ENCODE measurements around the gene RIMBP3C. TPM values are rescaled to one million over a fixed set of nuclear protein-coding genes. Genes with fewer than 3 reads are reported as not detected.

Gene RIMBP3C
- total RNA-seq, 1 experiment from 2014 or later, result 0.44 TPM

DNA sequence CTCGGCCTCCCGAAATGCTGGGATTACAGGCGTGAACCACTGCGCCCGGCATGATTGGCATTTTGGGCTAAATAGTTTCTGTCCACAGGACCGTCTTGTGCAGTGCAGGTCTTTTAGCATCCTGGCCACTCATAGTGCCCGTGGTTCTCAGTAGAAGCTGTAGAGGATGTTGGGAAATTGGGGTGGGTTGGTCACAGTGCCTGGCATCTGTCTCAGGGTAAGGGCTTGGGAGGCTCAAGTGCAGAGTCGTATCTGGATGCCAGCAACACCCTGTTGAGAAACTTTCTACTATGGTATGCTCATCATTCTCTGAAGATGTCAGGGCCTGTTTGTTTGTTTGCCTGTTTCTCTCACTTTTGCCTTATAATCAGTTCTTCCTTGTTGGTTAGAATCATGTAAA is 38.1 kb upstream of the RIMBP3C start:
- CTCF ChIA-PET, result interaction anchor here (0.6 kb wide), 1 partner anchor 8 kb away, joined by 3 read pairs; no protein-coding TSS in a partner anchor
- H3K27me3 Mint-ChIP-seq (ENCODE audit: low read depth), result no peaks in the 10 kb centered on the region; the same call in 1 of the 2 replicates
- H3K27ac Mint-ChIP-seq, result peak overlapping the region; percentile 61; the same call in 1 of the 2 replicates

DNA sequence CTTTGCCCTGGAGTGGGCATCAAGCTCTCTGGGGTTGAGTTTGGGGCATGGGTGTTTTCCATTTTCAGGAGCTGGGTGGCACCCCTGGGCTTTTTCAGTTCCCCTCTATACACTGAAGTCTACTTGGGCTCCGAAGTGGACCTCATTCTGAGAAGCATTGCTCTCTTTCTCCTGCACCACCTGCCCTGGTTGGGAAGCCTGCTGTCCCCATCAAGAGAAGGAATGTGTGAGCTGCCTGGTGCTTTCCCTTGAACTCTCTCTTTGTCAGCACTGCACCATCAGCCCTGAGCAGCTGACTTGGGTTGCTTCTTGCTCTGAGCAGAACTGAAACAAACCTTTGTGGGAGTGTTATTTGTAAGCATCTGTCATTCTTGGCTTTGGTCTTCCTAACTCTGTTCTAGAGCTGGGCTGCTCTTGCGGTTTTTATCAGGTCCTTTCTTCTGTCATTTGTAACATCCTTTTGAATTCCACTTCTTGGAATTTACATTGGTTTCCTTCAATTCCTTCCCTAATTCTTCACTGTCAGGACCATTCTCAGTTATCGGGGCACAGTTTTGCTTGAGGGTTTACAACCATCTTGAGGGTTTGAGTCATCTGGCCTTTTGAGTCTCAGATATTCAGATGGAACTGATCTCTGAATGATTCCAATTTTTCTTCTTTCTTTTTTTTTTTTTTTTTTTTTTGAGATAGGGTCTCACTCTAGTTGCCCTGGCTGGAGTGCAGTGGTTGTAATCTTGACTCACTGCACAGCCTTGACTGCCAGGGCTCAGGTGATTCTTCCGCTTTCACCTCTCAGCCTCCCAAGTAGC is 36.7 kb upstream of the RIMBP3C start:
- H3K36me3 Mint-ChIP-seq, result peaks cover 4% of the 10 kb centered on the region; the same call in 1 of the 2 replicates
- H3K9me3 Mint-ChIP-seq, result no peaks in the 10 kb centered on the region
- H3K27me3 Mint-ChIP-seq (ENCODE audit: low read depth), result no peaks in the 10 kb centered on the region; the same call in 1 of the 2 replicates
- peaks cover 20% of the 10 kb centered on the region for H3K4me1 Mint-ChIP-seq
- DNase-seq (ENCODE audit: low spot score) (no peak), ATAC-seq (no peak)
- CTCF ChIA-PET, result interaction anchor here (0.7 kb wide), 1 partner anchor 41 kb away, joined by 4 read pairs; no protein-coding TSS in a partner anchor
- no peak for TF ChIP-seq MXD4 (CRISPR knock-in tag; IDR thresholded peaks at IDR 0.05; ENCODE audit: borderline replicate concordance)
- TF ChIP-seq, protein P1, sequence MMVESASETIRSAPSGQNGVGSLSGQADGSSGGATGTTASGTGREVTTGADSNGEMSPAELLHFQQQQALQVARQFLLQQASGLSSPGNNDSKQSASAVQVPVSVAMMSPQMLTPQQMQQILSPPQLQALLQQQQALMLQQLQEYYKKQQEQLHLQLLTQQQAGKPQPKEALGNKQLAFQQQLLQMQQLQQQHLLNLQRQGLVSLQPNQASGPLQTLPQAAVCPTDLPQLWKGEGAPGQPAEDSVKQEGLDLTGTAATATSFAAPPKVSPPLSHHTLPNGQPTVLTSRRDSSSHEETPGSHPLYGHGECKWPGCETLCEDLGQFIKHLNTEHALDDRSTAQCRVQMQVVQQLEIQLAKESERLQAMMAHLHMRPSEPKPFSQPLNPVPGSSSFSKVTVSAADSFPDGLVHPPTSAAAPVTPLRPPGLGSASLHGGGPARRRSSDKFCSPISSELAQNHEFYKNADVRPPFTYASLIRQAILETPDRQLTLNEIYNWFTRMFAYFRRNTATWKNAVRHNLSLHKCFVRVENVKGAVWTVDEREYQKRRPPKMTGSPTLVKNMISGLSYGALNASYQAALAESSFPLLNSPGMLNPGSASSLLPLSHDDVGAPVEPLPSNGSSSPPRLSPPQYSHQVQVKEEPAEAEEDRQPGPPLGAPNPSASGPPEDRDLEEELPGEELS (CRISPR knock-in tag; IDR thresholded peaks at IDR 0.05), result no peak
- POLR2A ChIA-PET, result no interaction called here
- peak overlapping the region; percentile 51 for H3K27ac Mint-ChIP-seq
- no peak overlapping the region for H3K4me3 Mint-ChIP-seq

More for the DNA sequence above, 38.1 kb upstream of the RIMBP3C start:
- peaks cover 18% of the 10 kb centered on the region for H3K4me1 Mint-ChIP-seq
- ATAC-seq, result no peak
- TF ChIP-seq ZNF232 (CRISPR knock-in tag; IDR thresholded peaks at IDR 0.05) (no peak), CBFB (CRISPR knock-in tag; IDR thresholded peaks at IDR 0.05; ENCODE audit: low read depth) (no peak), ATF1 (CRISPR knock-in tag; IDR thresholded peaks at IDR 0.05) (no peak), SMAD4 (CRISPR knock-in tag; IDR thresholded peaks at IDR 0.05) (no peak), RELA (CRISPR knock-in tag; IDR thresholded peaks at IDR 0.05; ENCODE audit: borderline replicate concordance) (no peak), ZNF396 (CRISPR knock-in tag; IDR thresholded peaks at IDR 0.05; ENCODE audit: borderline replicate concordance) (no peak), ZNF138 (CRISPR knock-in tag; conservative IDR thresholded peaks at IDR 0.05) (no peak), ZNF671 (CRISPR knock-in tag; IDR thresholded peaks at IDR 0.05) (no peak), FOXP1 (CRISPR knock-in tag; IDR thresholded peaks at IDR 0.05; ENCODE audit: borderline replicate concordance) (no peak)
- TF ChIP-seq, protein P2, sequence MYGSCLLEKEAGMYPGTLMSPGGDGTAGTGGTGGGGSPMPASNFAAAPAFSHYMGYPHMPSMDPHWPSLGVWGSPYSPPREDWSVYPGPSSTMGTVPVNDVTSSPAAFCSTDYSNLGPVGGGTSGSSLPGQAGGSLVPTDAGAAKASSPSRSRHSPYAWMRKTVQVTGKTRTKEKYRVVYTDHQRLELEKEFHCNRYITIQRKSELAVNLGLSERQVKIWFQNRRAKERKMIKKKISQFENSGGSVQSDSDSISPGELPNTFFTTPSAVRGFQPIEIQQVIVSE (CRISPR knock-in tag; IDR thresholded peaks at IDR 0.05; ENCODE audit: borderline replicate concordance), result no peak
- TF ChIP-seq, protein P3, sequence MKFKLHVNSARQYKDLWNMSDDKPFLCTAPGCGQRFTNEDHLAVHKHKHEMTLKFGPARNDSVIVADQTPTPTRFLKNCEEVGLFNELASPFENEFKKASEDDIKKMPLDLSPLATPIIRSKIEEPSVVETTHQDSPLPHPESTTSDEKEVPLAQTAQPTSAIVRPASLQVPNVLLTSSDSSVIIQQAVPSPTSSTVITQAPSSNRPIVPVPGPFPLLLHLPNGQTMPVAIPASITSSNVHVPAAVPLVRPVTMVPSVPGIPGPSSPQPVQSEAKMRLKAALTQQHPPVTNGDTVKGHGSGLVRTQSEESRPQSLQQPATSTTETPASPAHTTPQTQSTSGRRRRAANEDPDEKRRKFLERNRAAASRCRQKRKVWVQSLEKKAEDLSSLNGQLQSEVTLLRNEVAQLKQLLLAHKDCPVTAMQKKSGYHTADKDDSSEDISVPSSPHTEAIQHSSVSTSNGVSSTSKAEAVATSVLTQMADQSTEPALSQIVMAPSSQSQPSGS (CRISPR knock-in tag; IDR thresholded peaks at IDR 0.05; ENCODE audit: borderline replicate concordance, low read depth), result no peak
- TF ChIP-seq, protein P4, sequence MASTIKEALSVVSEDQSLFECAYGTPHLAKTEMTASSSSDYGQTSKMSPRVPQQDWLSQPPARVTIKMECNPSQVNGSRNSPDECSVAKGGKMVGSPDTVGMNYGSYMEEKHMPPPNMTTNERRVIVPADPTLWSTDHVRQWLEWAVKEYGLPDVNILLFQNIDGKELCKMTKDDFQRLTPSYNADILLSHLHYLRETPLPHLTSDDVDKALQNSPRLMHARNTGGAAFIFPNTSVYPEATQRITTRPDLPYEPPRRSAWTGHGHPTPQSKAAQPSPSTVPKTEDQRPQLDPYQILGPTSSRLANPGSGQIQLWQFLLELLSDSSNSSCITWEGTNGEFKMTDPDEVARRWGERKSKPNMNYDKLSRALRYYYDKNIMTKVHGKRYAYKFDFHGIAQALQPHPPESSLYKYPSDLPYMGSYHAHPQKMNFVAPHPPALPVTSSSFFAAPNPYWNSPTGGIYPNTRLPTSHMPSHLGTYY (CRISPR knock-in tag; IDR thresholded peaks at IDR 0.05), result no peak
- TF ChIP-seq, protein P5, sequence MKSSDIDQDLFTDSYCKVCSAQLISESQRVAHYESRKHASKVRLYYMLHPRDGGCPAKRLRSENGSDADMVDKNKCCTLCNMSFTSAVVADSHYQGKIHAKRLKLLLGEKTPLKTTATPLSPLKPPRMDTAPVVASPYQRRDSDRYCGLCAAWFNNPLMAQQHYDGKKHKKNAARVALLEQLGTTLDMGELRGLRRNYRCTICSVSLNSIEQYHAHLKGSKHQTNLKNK (CRISPR knock-in tag; IDR thresholded peaks at IDR 0.05), result no peak
- DNase-seq (ENCODE audit: low spot score), result no peak
- no peaks in the 10 kb centered on the region for H3K9me3 Mint-ChIP-seq
- POLR2A ChIA-PET, result no interaction called here
- H3K36me3 Mint-ChIP-seq, result peaks cover 14% of the 10 kb centered on the region
- no peak overlapping the region for H3K4me3 Mint-ChIP-seq
